RWPE2 (cell line): Measurements from ENCODE around the gene WDR82.

ENCODE experiments used
- ATAC-seq: fragments of 200-7000 bp; cut with Tn5 transposase; 3 replicates; pipeline ENCODE4 v1.9.1; 2021; ENCODE audit warnings: low read depth
- DNase-seq: peaks from one replicate; pipeline ENCODE4 v3.0.0-alpha.2; 2020; ENCODE audit warnings: low spot score
- H3K27ac ChIP-seq: fragments of 450-650 bp; 2 replicates; pipeline ENCODE4 v1.5.1; 2017; ENCODE audit warnings: mild to moderate bottlenecking; ENCODE audit not compliant: poor library complexity, severe bottlenecking
- H3K27me3 ChIP-seq: fragments of 250-450 bp; sonication (Bioruptor Pico); 2 replicates; pipeline ENCODE4 v1.5.1; 2021; ENCODE audit warnings: mild to moderate bottlenecking, moderate library complexity; ENCODE audit not compliant: insufficient read depth, poor library complexity, severe bottlenecking
- H3K36me3 ChIP-seq: fragments of 250-450 bp; sonication (Bioruptor Pico); 2 replicates; pipeline ENCODE4 v1.5.1; 2020; ENCODE audit warnings: low read depth, mild to moderate bottlenecking, moderate library complexity
- H3K4me1 ChIP-seq: fragments of 250-450 bp; sonication (Bioruptor Pico); 2 replicates; pipeline ENCODE4 v1.5.1; 2021; ENCODE audit warnings: mild to moderate bottlenecking, moderate library complexity; ENCODE audit not compliant: insufficient read depth, poor library complexity, severe bottlenecking
- H3K4me3 ChIP-seq: fragments of 250-450 bp; sonication (Bioruptor Pico); 2 replicates; pipeline ENCODE4 v1.5.1; 2021; ENCODE audit warnings: mild to moderate bottlenecking, moderate library complexity; ENCODE audit not compliant: severe bottlenecking
- H3K9me3 ChIP-seq: fragments of 250-450 bp; sonication (Bioruptor Pico); 2 replicates; pipeline ENCODE4 v1.5.1; 2021; ENCODE audit warnings: mild to moderate bottlenecking, moderate library complexity; ENCODE audit not compliant: severe bottlenecking
- TF ChIP-seq, protein P1 (sequence below): fragments of 450-650 bp; IDR thresholded peaks from one replicate; pipeline ENCODE4 v1.5.1; 2017; ENCODE audit warnings: mild to moderate bottlenecking, moderate library complexity; ENCODE audit not compliant: poor library complexity, severe bottlenecking

The WDR82 gene

DNA sequence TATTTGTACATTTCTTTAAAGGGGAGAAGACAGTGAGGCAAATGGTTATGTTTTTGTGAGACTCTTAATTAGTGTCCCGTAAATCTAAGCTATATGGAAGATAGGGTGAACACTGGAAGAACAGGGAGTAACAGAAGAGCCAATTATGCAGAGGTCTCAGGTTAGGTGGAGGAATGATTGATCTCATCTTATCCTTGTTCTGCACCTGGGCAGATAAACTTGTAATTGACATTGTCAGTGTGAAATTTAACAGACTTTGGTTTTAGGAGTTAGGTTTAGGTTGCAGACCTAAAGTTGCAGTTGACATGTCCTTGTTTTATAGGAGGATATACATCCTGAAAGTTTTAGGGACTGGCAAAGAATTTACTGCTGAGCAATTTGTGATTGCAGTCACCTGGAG, 36.4 kb downstream of the WDR82 start:
- Histone ChIP-seq H3K27ac (no peak overlapping the region), H3K27me3 (no peaks in the 10 kb centered on the region), H3K9me3 (no peaks in the 10 kb centered on the region), H3K36me3 (no peaks in the 10 kb centered on the region), H3K4me1 (peaks cover 33% of the 10 kb centered on the region), H3K4me3 (no peak overlapping the region)
- DNase-seq (no peak), ATAC-seq (no peak)
- TF ChIP-seq, protein P1, sequence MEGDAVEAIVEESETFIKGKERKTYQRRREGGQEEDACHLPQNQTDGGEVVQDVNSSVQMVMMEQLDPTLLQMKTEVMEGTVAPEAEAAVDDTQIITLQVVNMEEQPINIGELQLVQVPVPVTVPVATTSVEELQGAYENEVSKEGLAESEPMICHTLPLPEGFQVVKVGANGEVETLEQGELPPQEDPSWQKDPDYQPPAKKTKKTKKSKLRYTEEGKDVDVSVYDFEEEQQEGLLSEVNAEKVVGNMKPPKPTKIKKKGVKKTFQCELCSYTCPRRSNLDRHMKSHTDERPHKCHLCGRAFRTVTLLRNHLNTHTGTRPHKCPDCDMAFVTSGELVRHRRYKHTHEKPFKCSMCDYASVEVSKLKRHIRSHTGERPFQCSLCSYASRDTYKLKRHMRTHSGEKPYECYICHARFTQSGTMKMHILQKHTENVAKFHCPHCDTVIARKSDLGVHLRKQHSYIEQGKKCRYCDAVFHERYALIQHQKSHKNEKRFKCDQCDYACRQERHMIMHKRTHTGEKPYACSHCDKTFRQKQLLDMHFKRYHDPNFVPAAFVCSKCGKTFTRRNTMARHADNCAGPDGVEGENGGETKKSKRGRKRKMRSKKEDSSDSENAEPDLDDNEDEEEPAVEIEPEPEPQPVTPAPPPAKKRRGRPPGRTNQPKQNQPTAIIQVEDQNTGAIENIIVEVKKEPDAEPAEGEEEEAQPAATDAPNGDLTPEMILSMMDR, result no peak

DNA sequence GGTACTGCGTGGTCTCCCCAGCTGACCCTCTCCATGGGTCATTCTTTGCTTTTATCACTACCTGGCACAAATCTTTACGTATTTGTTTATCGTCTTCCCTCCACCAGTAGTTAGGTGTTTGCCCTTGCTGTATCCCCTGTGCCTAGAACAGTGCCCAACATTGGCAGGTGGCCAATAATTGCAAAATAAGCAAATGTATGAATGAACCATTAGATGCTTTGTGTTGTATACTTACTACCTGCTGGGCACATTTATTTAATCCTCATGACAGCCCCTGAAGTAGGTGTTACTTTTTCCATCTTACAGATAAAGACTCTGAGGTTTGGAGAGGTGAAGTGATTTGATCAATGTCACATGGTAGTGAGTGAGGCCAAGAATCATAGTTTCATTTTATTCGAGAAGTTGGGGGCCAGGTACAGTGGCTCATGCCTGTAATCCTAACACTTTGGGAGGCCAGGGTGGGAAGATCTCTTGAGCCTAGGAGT, 37.5 kb downstream of the WDR82 start:
- Histone ChIP-seq H3K9me3 (no peaks in the 10 kb centered on the region), H3K4me3 (no peak overlapping the region), H3K27me3 (no peaks in the 10 kb centered on the region), H3K4me1 (peaks cover 37% of the 10 kb centered on the region), H3K27ac (peak overlapping the region; percentile 90), H3K36me3 (no peaks in the 10 kb centered on the region)
- DNase-seq, result no peak
- TF ChIP-seq, protein P1, result no peak
- ATAC-seq, result no peak

DNA sequence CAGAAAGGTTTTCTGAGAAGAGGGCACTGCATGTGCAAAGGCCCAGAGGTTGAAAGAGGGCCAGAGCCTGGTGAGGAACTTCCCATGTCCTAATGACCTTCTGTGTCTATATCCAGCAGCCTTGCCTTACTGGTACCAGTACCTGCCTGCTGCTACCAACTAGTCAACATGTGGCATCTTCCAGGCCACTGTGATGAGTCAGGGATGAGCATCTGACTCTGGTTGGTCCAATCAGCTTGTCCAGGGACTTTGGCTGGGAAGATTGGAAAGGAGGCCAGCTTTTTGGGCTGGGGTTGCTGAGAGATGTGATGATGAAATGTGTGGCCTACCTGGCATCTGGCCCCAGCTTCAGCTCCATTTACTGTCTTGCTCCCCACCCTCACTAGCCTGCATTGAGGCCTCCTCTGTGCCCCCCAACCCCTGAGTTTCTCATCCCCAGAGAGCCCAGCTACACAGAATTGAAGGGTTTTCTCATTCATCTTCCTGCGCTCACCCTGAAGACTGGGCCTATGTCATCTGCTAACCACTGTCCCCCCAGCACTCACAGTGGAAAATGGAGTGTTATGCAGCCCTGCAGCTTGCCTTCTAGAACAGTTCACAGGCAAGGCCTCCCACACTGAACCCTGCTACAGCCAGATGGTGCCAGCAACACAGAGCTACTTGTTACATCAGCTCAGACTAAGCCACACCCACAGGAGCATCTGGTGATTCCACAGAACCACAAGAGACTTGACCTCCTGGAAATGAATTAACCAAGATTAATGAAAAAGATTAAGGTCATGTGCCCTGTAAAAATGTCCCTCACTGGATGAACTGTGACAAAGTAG, 38.2 kb downstream of the WDR82 start:
- DNase-seq (peak; percentile 67), ATAC-seq (peak; percentile 19; the same call in 1 of the 3 replicates)
- H3K9me3 ChIP-seq, result no peaks in the 10 kb centered on the region
- TF ChIP-seq, protein P1, result no peak
- H3K27ac ChIP-seq, result peak overlapping the region; percentile 90
- H3K36me3 ChIP-seq, result 0 out of 2 replicates have a peak, but pooled peaks cover 2% of the 10 kb centered on the region
- no peaks in the 10 kb centered on the region for H3K27me3 ChIP-seq
- peaks cover 37% of the 10 kb centered on the region for H3K4me1 ChIP-seq
- no peak overlapping the region for H3K4me3 ChIP-seq

DNA sequence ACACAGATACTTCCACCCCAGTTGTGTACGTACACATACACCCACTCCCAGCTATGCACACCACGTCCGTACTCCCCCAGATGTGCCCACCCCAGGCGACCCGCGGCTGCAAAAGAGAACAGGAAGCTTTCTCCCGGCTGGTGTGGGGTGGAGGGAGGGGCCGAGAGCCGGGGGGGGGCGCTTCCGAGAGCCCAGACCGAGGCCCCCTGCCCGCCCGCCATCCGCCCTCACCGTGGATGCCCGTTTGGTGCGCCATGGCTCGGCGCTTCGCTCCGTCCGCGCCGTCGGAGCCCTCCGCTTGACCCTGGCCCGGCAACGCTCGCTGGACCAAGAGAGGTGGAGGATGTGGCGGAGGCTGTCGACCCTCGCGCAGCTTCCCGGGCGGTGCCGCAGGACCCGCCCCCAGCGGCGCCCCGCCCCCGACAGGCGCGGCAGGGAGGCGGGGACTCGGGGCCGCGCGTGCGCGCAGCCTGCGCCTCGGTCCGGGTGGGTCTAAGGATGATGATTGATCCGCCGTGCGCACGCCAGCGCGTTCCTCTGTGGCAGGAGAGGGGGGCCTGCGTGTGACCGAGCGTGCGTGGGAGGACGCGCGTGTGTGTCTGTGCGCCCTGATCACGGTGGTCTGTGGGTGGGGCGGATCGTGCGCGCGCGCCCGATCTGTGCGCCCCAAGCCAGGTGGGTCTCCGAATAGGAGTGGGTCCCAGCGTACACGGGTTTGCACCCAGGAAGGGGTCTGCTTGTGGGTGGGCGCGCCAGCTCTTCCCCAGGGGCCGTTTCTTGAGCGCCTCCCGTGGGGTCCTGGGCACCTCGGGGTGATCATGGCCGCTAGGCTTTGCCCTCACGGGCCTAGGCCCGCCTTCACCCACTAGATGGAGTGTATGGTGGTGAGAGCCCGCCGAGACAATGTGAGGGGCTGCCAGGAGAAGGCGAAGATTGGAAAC, 39.4 kb downstream of the WDR82 start, which contains the start of gene TWF2:
TSS of gene TWF2 (minus strand) at position 398 of the 941 bp plus-strand sequence. CDS start at position 256, 142 bp downstream.
- peaks cover 26% of the 10 kb centered on the region for H3K4me1 ChIP-seq
- H3K27me3 ChIP-seq, result no peaks in the 10 kb centered on the region
- TF ChIP-seq, protein P1, result peak; percentile 27
- no peaks in the 10 kb centered on the region for H3K9me3 ChIP-seq
- H3K36me3 ChIP-seq, result peaks cover 11% of the 10 kb centered on the region
- DNase-seq, result peak; percentile 69
- peak within 1 kb of the TSS; percentile 90 for H3K27ac ChIP-seq
- peak within 1 kb of the TSS; percentile 58 for H3K4me3 ChIP-seq
- peak; percentile 58 for ATAC-seq
